Hepatocyte (in vitro differentiated cells): ENCODE measurements around the gene PCYT2. TPM values are rescaled to one million over a fixed set of nuclear protein-coding genes. Genes with fewer than 3 reads are reported as not detected.

Source experiments
- DNase-seq: peaks from one replicate; pipeline ENCODE4 v3.0.0-alpha.2; 2016; ENCODE audit warnings: low spot score
- H2AFZ ChIP-seq: fragments of 200-600 bp; sonication (generic); 2 replicates; pipeline ENCODE4 v1.6.0; 2016; ENCODE audit warnings: antibody characterized with exemption, mild to moderate bottlenecking
- H3K27ac ChIP-seq: fragments of 200-600 bp; sonication (generic); 2 replicates; pipeline ENCODE4 v1.5.1; 2016; ENCODE audit warnings: mild to moderate bottlenecking
- H3K27me3 ChIP-seq: fragments of 200-600 bp; sonication (generic); 2 replicates; pipeline ENCODE4 v1.6.1; 2016
- H3K36me3 ChIP-seq: fragments of 200-600 bp; sonication (generic); replicated peaks from 2 replicates; pipeline ENCODE4 v1.5.1; 2016; ENCODE audit warnings: low read depth; ENCODE audit not compliant: insufficient read depth
- H3K4me1 ChIP-seq: fragments of 200-600 bp; sonication (generic); 2 replicates; pipeline ENCODE4 v1.5.1; 2016; ENCODE audit warnings: mild to moderate bottlenecking, moderate library complexity; ENCODE audit not compliant: insufficient read depth
- H3K4me2 ChIP-seq: fragments of 200-600 bp; sonication (generic); 2 replicates; pipeline ENCODE4 v1.6.0; 2016
- H3K4me3 ChIP-seq: fragments of 200-600 bp; sonication (generic); 2 replicates; pipeline ENCODE4 v1.5.1; 2016; ENCODE audit warnings: mild to moderate bottlenecking
- H3K79me2 ChIP-seq: fragments of 200-600 bp; sonication (generic); 2 replicates; pipeline ENCODE4 v1.6.0; 2017; ENCODE audit warnings: mild to moderate bottlenecking
- H3K9me2 ChIP-seq: fragments of 200-600 bp; sonication (generic); replicated peaks from 2 replicates; pipeline ENCODE4 v1.6.0; 2017; ENCODE audit warnings: mild to moderate bottlenecking; ENCODE audit not compliant: insufficient read depth
- H3K9me3 ChIP-seq: fragments of 200-600 bp; sonication (generic); 2 replicates; pipeline ENCODE4 v1.5.1; 2016; ENCODE audit warnings: low read depth, mild to moderate bottlenecking
- H4K20me1 ChIP-seq: fragments of 200-600 bp; sonication (generic); 2 replicates; pipeline ENCODE4 v1.6.0; 2016; ENCODE audit warnings: mild to moderate bottlenecking; ENCODE audit not compliant: insufficient read depth, poor library complexity, severe bottlenecking
- EZH2 ChIP-seq: fragments of 200-600 bp; sonication (generic); IDR thresholded peaks from 2 replicates; pipeline ENCODE4 v1.6.1; 2016; ENCODE audit warnings: antibody characterized with exemption, mild to moderate bottlenecking, borderline replicate concordance
- EZH2phosphoT487 ChIP-seq: fragments of 200-600 bp; sonication (generic); IDR thresholded peaks from one replicate; pipeline ENCODE4 v1.6.1; 2018; ENCODE audit warnings: antibody characterized with exemption, mild to moderate bottlenecking, low read depth, moderate library complexity; ENCODE audit not compliant: unreplicated experiment, severe bottlenecking
- WGBS: methylation state at CpG from one replicate; pipeline ENCODE4 v1.1.6; 2016; ENCODE audit warnings: low lambda C conversion rate; ENCODE audit errors: missing lambda C conversion rate; 5-methylcytosine and 5-hydroxymethylcytosine counted together
- polyA plus RNA-seq: library from polyadenylated mRNA; unstranded; fragments of >200 nt; fragmentation: Nextera tagmentation; extraction: Ambion mirVana; gene quantifications from 2 replicates; pipeline ENCODE4 v1.2.1, GENCODE V29; 2016
- total RNA-seq: library from RNA; depleted of rRNA; stranded (reverse); fragments of >200 nt; gene quantifications from 2 replicates; pipeline ENCODE4 v1.2.3, GENCODE V29; 2014
- TF ChIP-seq, protein P1 (sequence below): fragments of 200-600 bp; sonication (generic); IDR thresholded peaks from 2 replicates; pipeline ENCODE4 v1.5.1; 2016; ENCODE audit warnings: antibody characterized with exemption, mild to moderate bottlenecking; ENCODE audit not compliant: poor library complexity

Gene PCYT2
- total and polyA plus RNA-seq, 2 experiments from 2014 or later = 84.7 to 126 TPM

GRCh38 chr17:81884520-81884919 is 26.7 kb downstream of the PCYT2 start:
- TF ChIP-seq EZH2 (no peak), EZH2phosphoT487 (no peak)
- TF ChIP-seq, protein P1, sequence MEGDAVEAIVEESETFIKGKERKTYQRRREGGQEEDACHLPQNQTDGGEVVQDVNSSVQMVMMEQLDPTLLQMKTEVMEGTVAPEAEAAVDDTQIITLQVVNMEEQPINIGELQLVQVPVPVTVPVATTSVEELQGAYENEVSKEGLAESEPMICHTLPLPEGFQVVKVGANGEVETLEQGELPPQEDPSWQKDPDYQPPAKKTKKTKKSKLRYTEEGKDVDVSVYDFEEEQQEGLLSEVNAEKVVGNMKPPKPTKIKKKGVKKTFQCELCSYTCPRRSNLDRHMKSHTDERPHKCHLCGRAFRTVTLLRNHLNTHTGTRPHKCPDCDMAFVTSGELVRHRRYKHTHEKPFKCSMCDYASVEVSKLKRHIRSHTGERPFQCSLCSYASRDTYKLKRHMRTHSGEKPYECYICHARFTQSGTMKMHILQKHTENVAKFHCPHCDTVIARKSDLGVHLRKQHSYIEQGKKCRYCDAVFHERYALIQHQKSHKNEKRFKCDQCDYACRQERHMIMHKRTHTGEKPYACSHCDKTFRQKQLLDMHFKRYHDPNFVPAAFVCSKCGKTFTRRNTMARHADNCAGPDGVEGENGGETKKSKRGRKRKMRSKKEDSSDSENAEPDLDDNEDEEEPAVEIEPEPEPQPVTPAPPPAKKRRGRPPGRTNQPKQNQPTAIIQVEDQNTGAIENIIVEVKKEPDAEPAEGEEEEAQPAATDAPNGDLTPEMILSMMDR = no peak
- H3K27ac ChIP-seq = no peak overlapping the region
- no peak overlapping the region for H3K4me3 ChIP-seq
- no peaks in the 10 kb centered on the region for H3K4me1 ChIP-seq
- H3K36me3 ChIP-seq = peaks cover 5% of the 10 kb centered on the region
- H3K27me3 ChIP-seq = no peaks in the 10 kb centered on the region
- no peak for DNase-seq
- no peaks in the 10 kb centered on the region for H3K9me3 ChIP-seq
- no peaks in the 10 kb centered on the region for H3K9me2 ChIP-seq
- H4K20me1 ChIP-seq = no peaks in the 10 kb centered on the region
- 95% methylated on average over 11 of the region's 11 CpGs for WGBS
- no peak overlapping the region for H3K4me2 ChIP-seq
- peaks cover 24% of the 10 kb centered on the region for H3K79me2 ChIP-seq
- no peak overlapping the region for H2AFZ ChIP-seq

DNA sequence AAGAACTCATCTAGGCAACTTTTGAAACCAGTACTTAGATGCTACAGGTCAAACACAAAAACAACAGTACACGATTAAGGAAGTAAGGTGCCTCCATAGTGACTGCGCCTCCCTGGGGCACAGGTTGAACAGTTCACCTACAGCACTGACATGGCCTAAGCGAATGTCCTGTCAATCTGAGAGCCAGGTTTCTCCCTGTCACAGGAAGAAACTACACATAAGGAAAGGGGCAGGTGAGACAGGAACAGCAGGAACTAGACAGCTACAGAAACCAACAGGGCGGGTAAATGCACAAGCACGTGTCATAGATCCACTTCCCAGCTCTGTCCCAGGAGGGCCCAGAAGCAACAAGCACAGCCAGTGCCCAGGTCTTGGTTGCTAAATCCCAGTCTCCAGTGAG is 32.1 kb downstream of the PCYT2 start:
- Histone ChIP-seq H3K4me1 (no peaks in the 10 kb centered on the region), H2AFZ (no peak overlapping the region), H3K36me3 (peaks cover 7% of the 10 kb centered on the region), H3K4me3 (no peak overlapping the region), H3K9me3 (no peaks in the 10 kb centered on the region), H3K9me2 (no peaks in the 10 kb centered on the region), H3K27ac (no peak overlapping the region), H3K79me2 (no peaks in the 10 kb centered on the region), H3K4me2 (no peak overlapping the region), H4K20me1 (no peaks in the 10 kb centered on the region), H3K27me3 (no peaks in the 10 kb centered on the region)
- TF ChIP-seq, protein P1 = no peak
- TF ChIP-seq EZH2 (no peak), EZH2phosphoT487 (no peak)
- DNase-seq = no peak
- WGBS = 93% methylated on average over 5 of the region's 5 CpGs

- Histone ChIP-seq H3K36me3 (peaks cover 7% of the 10 kb centered on the region), H4K20me1 (no peaks in the 10 kb centered on the region), H3K4me2 (no peak overlapping the region), H3K4me3 (no peak overlapping the region), H3K9me2 (no peaks in the 10 kb centered on the region), H2AFZ (no peak overlapping the region), H3K9me3 (no peaks in the 10 kb centered on the region), H3K4me1 (no peaks in the 10 kb centered on the region), H3K27ac (no peak overlapping the region), H3K79me2 (peaks cover 3% of the 10 kb centered on the region), H3K27me3 (no peaks in the 10 kb centered on the region)
- 96% methylated on average over 3 of the region's 3 CpGs for WGBS
- TF ChIP-seq EZH2 = no peak
- no peak for TF ChIP-seq EZH2phosphoT487
- TF ChIP-seq, protein P1 = no peak
- no peak for DNase-seq
These were observed 32.9 kb downstream of the PCYT2 start for GRCh38 chr17:81878294-81878693.

- DNase-seq = no peak
- WGBS = 97% methylated on average over 5 of the region's 5 CpGs
- no peak overlapping the region for H3K27ac ChIP-seq
These were observed 33.6 kb downstream of the PCYT2 start for GRCh38 chr17:81877569-81877968.

More at GRCh38 chr17:81877569-81877968, 33.6 kb downstream of the PCYT2 start:
- H3K27me3 ChIP-seq = no peaks in the 10 kb centered on the region
- peaks cover 10% of the 10 kb centered on the region for H3K79me2 ChIP-seq
- no peaks in the 10 kb centered on the region for H4K20me1 ChIP-seq
- no peak overlapping the region for H3K4me2 ChIP-seq
- peaks cover 2% of the 10 kb centered on the region for H3K4me1 ChIP-seq
- no peak overlapping the region for H3K4me3 ChIP-seq
- TF ChIP-seq, protein P1 = no peak
- TF ChIP-seq EZH2phosphoT487 = no peak
- TF ChIP-seq EZH2 = no peak
- H2AFZ ChIP-seq = no peak overlapping the region
- H3K9me2 ChIP-seq = no peaks in the 10 kb centered on the region
- H3K36me3 ChIP-seq = peaks cover 7% of the 10 kb centered on the region
- H3K9me3 ChIP-seq = no peaks in the 10 kb centered on the region
